ENCODE measurements around the gene VRK3. TPM values are rescaled to one million over a fixed set of nuclear protein-coding genes. Genes with fewer than 3 reads are reported as not detected.

The VRK3 gene
- total and polyA plus RNA-seq, 4 donors: 16.2 to 23.6 (median 20.3) TPM

- H3K4me1 ChIP-seq (ENCODE audit: control insufficient read depth in 4 of 4, insufficient read depth in 4 of 4, low read length in 3 of 4): no peaks in the 10 kb centered on the region
- no peak for DNase-seq (ENCODE audit: low spot score)
- no peak overlapping the region for H3K9ac ChIP-seq (ENCODE audit: low read depth in 1 of 2, low read length in 2 of 2)
- no peak overlapping the region for H3K27ac ChIP-seq (ENCODE audit: low read depth in 1 of 2, low read length in 2 of 2)
- 76% methylated on average over 2 of the region's 2 CpGs for whole genome bisulfite sequencing
- H3K9me3 ChIP-seq (ENCODE audit: control insufficient read depth in 4 of 4, low read length in 3 of 4): peaks cover 19 to 30% (median 26%) of the 10 kb centered on the region in 4 donors
- no peaks in the 10 kb centered on the region for H3K27me3 ChIP-seq (ENCODE audit: control insufficient read depth in 4 of 4, insufficient read depth in 4 of 4, low read length in 3 of 4)
- H3K36me3 ChIP-seq (ENCODE audit: control insufficient read depth in 4 of 4, insufficient read depth in 3 of 4, low read depth in 1 of 4, low read length in 3 of 4): no peaks in the 10 kb centered on the region
- H3K4me3 ChIP-seq (ENCODE audit: low read depth in 1 of 3, low read length in 3 of 3): peak overlapping the region in 1 of 3 donors; percentile 17
- TF ChIP-seq REST (IDR thresholded peaks at IDR 0.05) (no peak), CTCF (IDR thresholded peaks at IDR 0.05; ENCODE audit: low read depth, low read length, missing input control) (no peak), MAX (IDR thresholded peaks at IDR 0.05) (no peak), NR2F2 (IDR thresholded peaks at IDR 0.05) (no peak), TAF1 (conservative IDR thresholded peaks at IDR 0.05) (no peak)
Measured at GRCh38 chr19:50058425-50058824, 33.3 kb upstream of the VRK3 start.

- Histone ChIP-seq H3K27me3 (ENCODE audit: control insufficient read depth in 4 of 4, insufficient read depth in 4 of 4, low read length in 3 of 4) (no peaks in the 10 kb centered on the region), H3K27ac (ENCODE audit: low read depth in 1 of 2, low read length in 2 of 2) (no peak overlapping the region), H3K36me3 (ENCODE audit: control insufficient read depth in 4 of 4, insufficient read depth in 3 of 4, low read depth in 1 of 4, low read length in 3 of 4) (peaks cover 0 to 3% (median under 1%) of the 10 kb centered on the region in 4 donors), H3K9me3 (ENCODE audit: control insufficient read depth in 4 of 4, low read length in 3 of 4) (peaks cover 10 to 22% (median 16%) of the 10 kb centered on the region in 4 donors), H3K4me3 (ENCODE audit: low read depth in 1 of 3, low read length in 3 of 3) (no peak overlapping the region), H3K4me1 (ENCODE audit: control insufficient read depth in 4 of 4, insufficient read depth in 4 of 4, low read length in 3 of 4) (no peaks in the 10 kb centered on the region), H3K9ac (ENCODE audit: low read depth in 1 of 2, low read length in 2 of 2) (no peak overlapping the region)
- WGBS: 74% methylated on average over 4 of the region's 4 CpGs
- no peak for DNase-seq (ENCODE audit: low spot score)
- TF ChIP-seq NR2F2 (IDR thresholded peaks at IDR 0.05) (no peak), ZBTB33 (IDR thresholded peaks at IDR 0.05) (no peak), JUND (IDR thresholded peaks at IDR 0.05) (no peak), TAF1 (conservative IDR thresholded peaks at IDR 0.05) (no peak), YY1 (IDR thresholded peaks at IDR 0.05) (no peak), FOXA2 (IDR thresholded peaks at IDR 0.05) (no peak), CTCF (IDR thresholded peaks at IDR 0.05; ENCODE audit: low read depth, low read length, missing input control) (no peak), FOXA1 (IDR thresholded peaks at IDR 0.05) (no peak), SP1 (IDR thresholded peaks at IDR 0.05) (no peak), EGR1 (IDR thresholded peaks at IDR 0.05; ENCODE audit: low read depth in 2 of 2) (no peak), HNF4A (conservative IDR thresholded peaks at IDR 0.05) (no peak), MAX (IDR thresholded peaks at IDR 0.05) (no peak), ATF3 (IDR thresholded peaks at IDR 0.05) (no peak), REST (IDR thresholded peaks at IDR 0.05) (no peak), RXRA (IDR thresholded peaks at IDR 0.05) (no peak), GABPA (IDR thresholded peaks at IDR 0.05 in 1 of 2, conservative IDR thresholded peaks at IDR 0.05 in 1 of 2) (no peak), RAD21 (IDR thresholded peaks at IDR 0.05) (no peak), HNF4G (IDR thresholded peaks at IDR 0.05) (no peak)
Measured at GRCh38 chr19:50053119-50053518, 27.9 kb upstream of the VRK3 start.

Data from liver (tissue), 9 donors.